ENCODE results near the gene SAPCD1. TPM values are rescaled to one million over a fixed set of nuclear protein-coding genes. Genes with fewer than 3 reads are reported as not detected.

Gene SAPCD1
- total and polyA plus RNA-seq, 10 of the 15 experiments (the other 5 are each of a cell fraction or from before 2014, with no cell fraction given): 1.6 to 13.0 (median 5.4) TPM

DNA sequence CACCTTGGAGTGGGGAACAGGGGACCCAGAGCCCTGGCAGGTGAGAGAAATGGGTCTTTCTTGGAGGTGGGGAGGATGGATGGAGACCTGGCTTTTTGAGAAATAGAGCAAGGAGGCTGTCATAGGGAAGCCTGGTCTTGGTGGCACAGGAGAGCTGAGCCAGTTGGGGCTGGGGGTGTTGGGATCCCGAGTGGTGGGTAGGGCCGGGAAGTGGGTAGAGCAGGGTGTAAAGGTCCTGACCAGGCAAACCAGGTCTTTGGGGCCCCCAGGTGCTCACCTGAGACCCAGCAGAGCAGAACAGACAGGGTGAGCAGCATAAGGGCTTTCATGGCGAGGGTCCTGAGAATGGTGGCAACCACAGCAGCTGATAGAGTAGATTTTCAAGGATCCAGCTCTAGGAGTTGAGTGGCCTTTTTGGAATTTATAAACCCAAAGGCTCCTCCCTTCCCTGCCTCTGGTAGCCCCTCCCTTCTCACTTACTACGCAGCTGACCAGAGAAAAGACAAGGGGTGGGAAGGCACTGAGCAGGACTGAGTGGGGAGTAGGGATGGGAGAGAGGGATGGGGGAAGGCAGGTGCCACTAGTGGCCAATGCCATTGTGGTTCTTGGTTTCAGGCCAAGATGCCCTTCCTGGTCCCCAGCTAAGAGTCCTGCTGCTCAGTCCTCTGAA, 41.0 kb upstream of the SAPCD1 start, which contains the start of gene LY6G6C:
TSS of gene LY6G6C (minus strand) at position 396 of the 670 bp plus-strand sequence. CDS start at position 329, 67 bp downstream.
- SMC1A ChIA-PET (ENCODE audit: uncharacterized antibody, unreplicated experiment): no interaction called here
- BruUV-seq (replicated peaks): no TSS peak
- WGBS (ENCODE audit: insufficient coverage, insufficient replicate concordance, low lambda C conversion rate, missing lambda C conversion rate): 25% methylated on average over 4 of the region's 4 CpGs
- Histone ChIP-seq H4K20me1 (ENCODE audit: control insufficient read depth, insufficient read depth) (no peaks in the 10 kb centered on the region), H3K4me2 (ENCODE audit: control insufficient read depth, insufficient read depth) (no peak within 1 kb of the TSS), H2AFZ (ENCODE audit: control insufficient read depth, low read depth, low read length) (no peak within 1 kb of the TSS), H3K4me1 (ENCODE audit: control insufficient read depth, insufficient read depth, low read length) (no peaks in the 10 kb centered on the region), H3K9me3 (replicated peaks; ENCODE audit: control insufficient read depth, insufficient read depth, low read length) (no peaks in the 10 kb centered on the region), H3K4me3 (no peak within 1 kb of the TSS), H3K9ac (ENCODE audit: control insufficient read depth, insufficient read depth, low read length) (no peak within 1 kb of the TSS), H3K36me3 (ENCODE audit: control insufficient read depth in 2 of 2, insufficient read depth in 2 of 2, low read length in 1 of 2) (no peaks in the 10 kb centered on the region), H3K27ac (ENCODE audit: control insufficient read depth, insufficient read depth) (no peak within 1 kb of the TSS), H3K27me3 (replicated peaks in 1 of 2; ENCODE audit: control insufficient read depth in 2 of 2, insufficient read depth in 2 of 2, low read length in 1 of 2) (no peaks in the 10 kb centered on the region; a peak in 1 of 4 replicates), H3K79me2 (ENCODE audit: control insufficient read depth, insufficient read depth, low read length) (no peaks in the 10 kb centered on the region)
- no peak for DNase-seq (ENCODE audit: low read depth, low spot score)
- intact Hi-C loops (cut with micrococcal nuclease; ENCODE audit: unreplicated experiment) (no loop called here), in situ Hi-C loops (cut with MboI) (no loop called here)
- no peak for ATAC-seq
- TF ChIP-seq, protein P1, sequence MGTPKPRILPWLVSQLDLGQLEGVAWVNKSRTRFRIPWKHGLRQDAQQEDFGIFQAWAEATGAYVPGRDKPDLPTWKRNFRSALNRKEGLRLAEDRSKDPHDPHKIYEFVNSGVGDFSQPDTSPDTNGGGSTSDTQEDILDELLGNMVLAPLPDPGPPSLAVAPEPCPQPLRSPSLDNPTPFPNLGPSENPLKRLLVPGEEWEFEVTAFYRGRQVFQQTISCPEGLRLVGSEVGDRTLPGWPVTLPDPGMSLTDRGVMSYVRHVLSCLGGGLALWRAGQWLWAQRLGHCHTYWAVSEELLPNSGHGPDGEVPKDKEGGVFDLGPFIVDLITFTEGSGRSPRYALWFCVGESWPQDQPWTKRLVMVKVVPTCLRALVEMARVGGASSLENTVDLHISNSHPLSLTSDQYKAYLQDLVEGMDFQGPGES (IDR thresholded peaks at IDR 0.05): no peak
- no peak for TF ChIP-seq NBN (IDR thresholded peaks at IDR 0.05)
- TF ChIP-seq CREM (IDR thresholded peaks at IDR 0.05; ENCODE audit: low read depth): no peak
- TF ChIP-seq SMAD5 (IDR thresholded peaks at IDR 0.05; ENCODE audit: low read depth): no peak
- TF ChIP-seq SIN3A (IDR thresholded peaks at IDR 0.05; ENCODE audit: low read depth, low read length): no peak
- TF ChIP-seq ESRRA (IDR thresholded peaks at IDR 0.05; ENCODE audit: low read length): no peak
- TF ChIP-seq STAT1 (conservative IDR thresholded peaks at IDR 0.05): no peak
- no peak for TF ChIP-seq PAX8 (IDR thresholded peaks at IDR 0.05)
- TF ChIP-seq RAD21 (IDR thresholded peaks at IDR 0.05; ENCODE audit: insufficient read depth, low read depth, low read length): no peak
- RAD21 ChIA-PET (ENCODE audit: unreplicated experiment): interaction anchor here (1.2 kb wide), 1 partner anchor 36 kb away, joined by 3 read pairs; no protein-coding TSS in a partner anchor
- POLR2A ChIA-PET: interaction anchor here (1.3 kb wide), 1 partner anchor 9 kb away, joined by 3 read pairs; no protein-coding TSS in a partner anchor
- CTCF ChIA-PET: interaction anchor here (1.7 kb wide), 1 partner anchor 40 kb away, joined by 6 read pairs; no protein-coding TSS in a partner anchor
- no peak for FAIRE-seq

Measured in GM12878 (cell line).